Tibial nerve (tissue), 3 donors: ENCODE results near the gene GALNT10.

Experiments
- CTCF ChIP-seq, 5 experiments: fragments of 200-600 bp in 3 of 5; fragments of 450-650 bp in 2 of 5; sonication (generic) in 3 of 5; IDR thresholded peaks; one replicate each; pipeline ENCODE4 v1.5.1; 2016 to 2019; ENCODE audit warnings: antibody characterized with exemption in 5 of 5, mild to moderate bottlenecking in 3 of 5, moderate library complexity in 2 of 5
- POLR2A ChIP-seq, 2 donors: fragments of 450-650 bp; IDR thresholded peaks; one replicate each; pipeline ENCODE4 v1.6.1; 2017; ENCODE audit warnings: antibody characterized with exemption in 2 of 2, mild to moderate bottlenecking in 2 of 2, moderate library complexity in 2 of 2

GRCh38 chr5:154258531-154259217 is 68.1 kb downstream of the GALNT10 start:
- no peak for TF ChIP-seq CTCF (IDR thresholded peaks at IDR 0.05)
- no peak for TF ChIP-seq POLR2A (IDR thresholded peaks at IDR 0.05)
